Brain microvascular endothelial cell (primary cell): ENCODE measurements around the gene CLASP1.
"Not testable (repeated sequence)": the region's sequence is repeated elsewhere in the genome, so short reads cannot be mapped to it uniquely, and the experiment has no call there.

Source experiments
- DNase-seq: peaks from one replicate; pipeline ENCODE4 v3.0.0-alpha.2; 2020
- H3K27ac ChIP-seq: fragments of 250-450 bp; sonication (Bioruptor Pico); 2 replicates; pipeline ENCODE4 v1.5.1; 2020; ENCODE audit warnings: mild to moderate bottlenecking, moderate library complexity
- H3K27me3 ChIP-seq: fragments of 250-450 bp; sonication (Bioruptor Pico); replicated peaks from 2 replicates; pipeline ENCODE4 v1.5.1; 2020; ENCODE audit warnings: mild to moderate bottlenecking
- H3K36me3 ChIP-seq: fragments of 250-450 bp; sonication (Bioruptor Pico); replicated peaks from 2 replicates; pipeline ENCODE4 v1.5.1; 2020; ENCODE audit warnings: mild to moderate bottlenecking
- H3K4me3 ChIP-seq: 2 replicates; pipeline ENCODE4 v1.5.1; 2011; ENCODE audit warnings: low read depth, mild to moderate bottlenecking, control low read depth, low read length, moderate library complexity
- CTCF ChIP-seq: IDR thresholded peaks from 2 replicates; pipeline ENCODE4 v1.5.1; 2011; ENCODE audit warnings: low read depth, mild to moderate bottlenecking, moderate library complexity, low read length, control low read depth, inconsistent platforms; ENCODE audit errors: missing control alignments
- in situ Hi-C: cut with HindIII; loops from 2 replicates; pipeline ENCODE4 v1.10.0; 2017; ENCODE audit warnings: low sequenced_read_pairs, low pct_ligation_motif_present

CLASP1 gene

GRCh38 chr2:121348128-121348740 lies 301.0 kb downstream of the CLASP1 start:
- Histone ChIP-seq H3K4me3 (no peak overlapping the region), H3K27ac (no peak overlapping the region), H3K27me3 (no peaks in the 10 kb centered on the region), H3K36me3 (peaks cover 48% of the 10 kb centered on the region)
- in situ Hi-C loops, result no loop called here
- no peak for DNase-seq
- no peak for TF ChIP-seq CTCF

GRCh38 chr2:121346859-121347258 lies 302.4 kb downstream of the CLASP1 start:
- DNase-seq, result no peak
- Histone ChIP-seq H3K27ac (no peak overlapping the region), H3K4me3 (no peak overlapping the region), H3K27me3 (no peaks in the 10 kb centered on the region), H3K36me3 (peaks cover 46% of the 10 kb centered on the region)
- no peak for TF ChIP-seq CTCF
- in situ Hi-C loops, result no loop called here

GRCh38 chr2:121346407-121346806 lies 302.9 kb downstream of the CLASP1 start:
- in situ Hi-C loops, result no loop called here
- H3K4me3 ChIP-seq, result no peak overlapping the region
- TF ChIP-seq CTCF, result no peak
- no peak overlapping the region for H3K27ac ChIP-seq
- no peaks in the 10 kb centered on the region for H3K27me3 ChIP-seq
- H3K36me3 ChIP-seq, result peaks cover 42% of the 10 kb centered on the region
- no peak for DNase-seq

- Histone ChIP-seq H3K27ac (no peak overlapping the region), H3K4me3 (no peak overlapping the region), H3K36me3 (peaks cover 37% of the 10 kb centered on the region), H3K27me3 (no peaks in the 10 kb centered on the region)
- in situ Hi-C loops, result no loop called here
- no peak for TF ChIP-seq CTCF
- no peak for DNase-seq
These were observed 303.4 kb downstream of the CLASP1 start for GRCh38 chr2:121345887-121346286.

- DNase-seq, result no peak
- Histone ChIP-seq H3K4me3 (no peak overlapping the region), H3K27ac (no peak overlapping the region), H3K36me3 (peaks cover 37% of the 10 kb centered on the region), H3K27me3 (no peaks in the 10 kb centered on the region)
- TF ChIP-seq CTCF, result no peak
- in situ Hi-C loops, result no loop called here
These were observed 304.2 kb downstream of the CLASP1 start for GRCh38 chr2:121345101-121345500.

GRCh38 chr2:121343828-121344399 lies 305.3 kb downstream of the CLASP1 start:
- in situ Hi-C loops, result not testable (repeated sequence)

More at GRCh38 chr2:121343828-121344399, 305.3 kb downstream of the CLASP1 start:
- H3K36me3 ChIP-seq, result peaks cover 44% of the 10 kb centered on the region
- H3K4me3 ChIP-seq, DNase-seq, H3K27me3 ChIP-seq, H3K27ac ChIP-seq: not testable (repeated sequence)
